SH-SY5Y (cell line): Measurements from ENCODE around the gene MED8.

Experiments
- GATA2 ChIP-seq: IDR thresholded peaks from 2 replicates; pipeline ENCODE4 v1.6.1; 2011; ENCODE audit warnings: mild to moderate bottlenecking, low read depth, low read length
- GATA3 ChIP-seq: IDR thresholded peaks from 2 replicates; pipeline ENCODE4 v1.6.1; 2011; ENCODE audit warnings: low read depth, mild to moderate bottlenecking, low read length, moderate library complexity

GRCh38 chr1:43427941-43428340, 38.3 kb upstream of the MED8 start:
- TF ChIP-seq GATA3 (no peak), GATA2 (no peak)
